ENCODE results near the gene SERPINA1. TPM values are rescaled to one million over a fixed set of nuclear protein-coding genes. Genes with fewer than 3 reads are reported as not detected.

Gene SERPINA1
- total RNA-seq, 1 experiment from 2014 or later, result 9.1 TPM

GRCh38 chr14:94407906-94408305 is 19.5 kb upstream of the SERPINA1 start (continued):
- TF ChIP-seq, protein P1, sequence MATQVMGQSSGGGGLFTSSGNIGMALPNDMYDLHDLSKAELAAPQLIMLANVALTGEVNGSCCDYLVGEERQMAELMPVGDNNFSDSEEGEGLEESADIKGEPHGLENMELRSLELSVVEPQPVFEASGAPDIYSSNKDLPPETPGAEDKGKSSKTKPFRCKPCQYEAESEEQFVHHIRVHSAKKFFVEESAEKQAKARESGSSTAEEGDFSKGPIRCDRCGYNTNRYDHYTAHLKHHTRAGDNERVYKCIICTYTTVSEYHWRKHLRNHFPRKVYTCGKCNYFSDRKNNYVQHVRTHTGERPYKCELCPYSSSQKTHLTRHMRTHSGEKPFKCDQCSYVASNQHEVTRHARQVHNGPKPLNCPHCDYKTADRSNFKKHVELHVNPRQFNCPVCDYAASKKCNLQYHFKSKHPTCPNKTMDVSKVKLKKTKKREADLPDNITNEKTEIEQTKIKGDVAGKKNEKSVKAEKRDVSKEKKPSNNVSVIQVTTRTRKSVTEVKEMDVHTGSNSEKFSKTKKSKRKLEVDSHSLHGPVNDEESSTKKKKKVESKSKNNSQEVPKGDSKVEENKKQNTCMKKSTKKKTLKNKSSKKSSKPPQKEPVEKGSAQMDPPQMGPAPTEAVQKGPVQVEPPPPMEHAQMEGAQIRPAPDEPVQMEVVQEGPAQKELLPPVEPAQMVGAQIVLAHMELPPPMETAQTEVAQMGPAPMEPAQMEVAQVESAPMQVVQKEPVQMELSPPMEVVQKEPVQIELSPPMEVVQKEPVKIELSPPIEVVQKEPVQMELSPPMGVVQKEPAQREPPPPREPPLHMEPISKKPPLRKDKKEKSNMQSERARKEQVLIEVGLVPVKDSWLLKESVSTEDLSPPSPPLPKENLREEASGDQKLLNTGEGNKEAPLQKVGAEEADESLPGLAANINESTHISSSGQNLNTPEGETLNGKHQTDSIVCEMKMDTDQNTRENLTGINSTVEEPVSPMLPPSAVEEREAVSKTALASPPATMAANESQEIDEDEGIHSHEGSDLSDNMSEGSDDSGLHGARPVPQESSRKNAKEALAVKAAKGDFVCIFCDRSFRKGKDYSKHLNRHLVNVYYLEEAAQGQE (IDR thresholded peaks at IDR 0.05; ENCODE audit: low read depth), result no peak

GRCh38 chr14:94406910-94407309 is 18.5 kb upstream of the SERPINA1 start:
- no TSS peak for BruUV-seq (replicated peaks)
- POLR2A ChIA-PET, result no interaction called here
- no peaks in the 10 kb centered on the region for H3K36me3 ChIP-seq (ENCODE audit: control insufficient read depth in 1 of 2, insufficient read depth in 2 of 2, low read length in 2 of 2)
- CTCF ChIA-PET, result interaction anchor here (1.1 kb wide), 1 partner anchor 275 kb away, joined by 3 read pairs; no protein-coding TSS in a partner anchor
- no peaks in the 10 kb centered on the region for H3K4me1 ChIP-seq (ENCODE audit: control insufficient read depth in 1 of 2, insufficient read depth in 2 of 2, low read length in 2 of 2)
- no peaks in the 10 kb centered on the region for H4K20me1 ChIP-seq (ENCODE audit: insufficient read depth)
- peak overlapping the region; percentile 19 for H2AFZ ChIP-seq (ENCODE audit: low read depth, low read length, poor library complexity, severe bottlenecking)
- H3K9me2 ChIP-seq (ENCODE audit: insufficient read depth), result no peaks in the 10 kb centered on the region
- H3K27me3 ChIP-seq (ENCODE audit: insufficient read depth, low read length), result no peaks in the 10 kb centered on the region
- DNase-seq (ENCODE audit: low read depth, low spot score) (no peak), ATAC-seq (no peak)
- intact Hi-C loops (cut with micrococcal nuclease), result no loop called here
- no peak overlapping the region for H3K4me2 ChIP-seq (ENCODE audit: low read length)
- no peak overlapping the region for H3K9ac ChIP-seq (ENCODE audit: low read length)
- H3K4me3 ChIP-seq (replicated peaks in 1 of 2; ENCODE audit: low read depth in 1 of 2, low read length in 2 of 2), result no peak overlapping the region
- H3K79me2 ChIP-seq (ENCODE audit: insufficient read depth, low read length), result no peaks in the 10 kb centered on the region
- TF ChIP-seq POLR2A (IDR thresholded peaks at IDR 0.05; ENCODE audit: borderline replicate concordance, extremely low read depth, insufficient read depth, insufficient read length), result no peak
- no peak for TF ChIP-seq ELF1 (IDR thresholded peaks at IDR 0.05; ENCODE audit: borderline replicate concordance, low read depth)
- no peaks in the 10 kb centered on the region; a peak in 1 of 4 replicates for H3K9me3 ChIP-seq (ENCODE audit: control insufficient read depth in 1 of 2, insufficient read depth in 1 of 2, low read depth in 1 of 2, low read length in 2 of 2)
- H3K27ac ChIP-seq (ENCODE audit: low read depth, low read length), result no peak overlapping the region
- RAD21 ChIA-PET (ENCODE audit: low non-redundant PET in 1 of 2, low total read pairs in 2 of 2, uncharacterized antibody in 2 of 2, unreplicated experiment in 2 of 2), result no interaction called here

DNA sequence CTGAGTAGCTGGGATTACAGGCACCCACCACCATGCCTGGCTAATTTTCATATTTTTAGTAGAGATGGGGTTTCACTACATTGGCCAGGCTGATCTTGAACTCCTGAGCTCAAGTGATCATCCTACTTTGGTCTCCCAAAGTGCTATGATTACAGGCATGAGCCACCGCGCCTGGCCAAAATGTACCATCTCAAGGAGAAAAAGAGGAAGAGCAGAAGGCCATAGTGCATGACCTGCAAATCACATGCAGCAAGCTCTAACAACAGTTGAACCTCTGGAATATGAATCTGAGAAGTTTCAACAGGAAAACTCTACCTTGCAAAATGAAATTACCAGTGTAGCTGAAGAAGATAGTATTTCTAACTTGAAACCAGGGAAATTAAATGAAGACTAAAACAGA is 17.1 kb upstream of the SERPINA1 start:
- no TSS peak for BruUV-seq (replicated peaks)
- H3K36me3 ChIP-seq (ENCODE audit: control insufficient read depth in 1 of 2, insufficient read depth in 2 of 2, low read length in 2 of 2), result no peaks in the 10 kb centered on the region
- TF ChIP-seq ZFX (IDR thresholded peaks at IDR 0.05), result no peak
- no peak for TF ChIP-seq POLR2AphosphoS5 (IDR thresholded peaks at IDR 0.05; ENCODE audit: low read depth, low read length)
- TF ChIP-seq EZH2 (IDR thresholded peaks at IDR 0.05), result no peak
- H3K4me3 ChIP-seq (replicated peaks in 1 of 2; ENCODE audit: low read depth in 1 of 2, low read length in 2 of 2), result no peak overlapping the region
- no peak for DNase-seq (ENCODE audit: low read depth, low spot score)
- no peak overlapping the region for H3K9ac ChIP-seq (ENCODE audit: low read length)
- no peaks in the 10 kb centered on the region for H3K9me2 ChIP-seq (ENCODE audit: insufficient read depth)
- ChIA-PET CTCF (no interaction called here), POLR2A (no interaction called here), RAD21 (ENCODE audit: low non-redundant PET in 1 of 2, low total read pairs in 2 of 2, uncharacterized antibody in 2 of 2, unreplicated experiment in 2 of 2) (no interaction called here)
- no peaks in the 10 kb centered on the region for H3K79me2 ChIP-seq (ENCODE audit: insufficient read depth, low read length)
- H2AFZ ChIP-seq (ENCODE audit: low read depth, low read length, poor library complexity, severe bottlenecking), result no peak overlapping the region
- no peaks in the 10 kb centered on the region; a peak in 1 of 4 replicates for H3K9me3 ChIP-seq (ENCODE audit: control insufficient read depth in 1 of 2, insufficient read depth in 1 of 2, low read depth in 1 of 2, low read length in 2 of 2)
- H4K20me1 ChIP-seq (ENCODE audit: insufficient read depth), result no peaks in the 10 kb centered on the region
- no peaks in the 10 kb centered on the region for H3K27me3 ChIP-seq (ENCODE audit: insufficient read depth, low read length)
- H3K4me2 ChIP-seq (ENCODE audit: low read length), result no peak overlapping the region
- 0 out of 4 replicates have a peak, but pooled peaks cover 0 to 6% of the 10 kb centered on the region in 2 experiments for H3K4me1 ChIP-seq (ENCODE audit: control insufficient read depth in 1 of 2, insufficient read depth in 2 of 2, low read length in 2 of 2)
- ATAC-seq, result no peak
- no peak overlapping the region for H3K27ac ChIP-seq (ENCODE audit: low read depth, low read length)
- intact Hi-C loops (cut with micrococcal nuclease), result no loop called here

Measured in HCT116 (cell line).